ENCODE data around the gene MEG3. TPM values are rescaled to one million over a fixed set of nuclear protein-coding genes. Genes with fewer than 3 reads are reported as not detected.

Gene MEG3
- total and polyA plus RNA-seq, 9 of the 15 experiments (the other 6 are each of a cell fraction or from before 2014, with no cell fraction given) = 0.10 to 5.3 (median 1.0) TPM; not detected in 1

DNA sequence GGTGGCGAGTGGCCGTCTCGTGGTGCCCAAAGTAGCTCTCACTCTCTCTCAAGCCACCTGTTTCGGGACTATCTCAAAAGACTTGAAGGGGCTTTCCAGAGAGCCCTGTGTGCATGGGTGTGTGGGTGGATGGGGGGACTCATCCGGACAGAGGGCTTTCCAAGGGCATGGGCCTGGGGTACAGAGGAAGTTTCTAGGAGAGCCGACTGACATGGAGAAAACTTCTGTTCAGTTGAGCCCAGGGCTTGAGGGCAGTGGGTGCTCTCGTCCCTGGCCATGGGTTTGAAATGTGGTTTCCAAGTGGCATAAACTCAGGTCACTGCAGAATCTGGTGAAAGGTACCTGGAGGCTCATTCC lies 47.4 kb upstream of the MEG3 start:
- Histone ChIP-seq H4K20me1 (replicated peaks; ENCODE audit: control insufficient read depth, insufficient read depth, low read length) (no peaks in the 10 kb centered on the region), H3K79me2 (ENCODE audit: control insufficient read depth, insufficient read depth, low read length) (no peaks in the 10 kb centered on the region), H2AFZ (ENCODE audit: low read depth, low read length) (0 out of 2 replicates have a peak overlapping the region, but pooled peaks have one; percentile 2), H3K27ac (ENCODE audit: extremely low read depth, low read depth, low read length) (no peak overlapping the region), H3K9ac (ENCODE audit: insufficient read depth in 1 of 2, low read depth in 2 of 2, low read length in 2 of 2) (peak overlapping the region in 1 of 2 experiments; percentile 22; a peak in 1 of 4 replicates), H3K36me3 (ENCODE audit: control insufficient read depth, insufficient read depth, low read length) (no peaks in the 10 kb centered on the region), H3K9me1 (ENCODE audit: control insufficient read depth, insufficient read depth, low read length) (no peaks in the 10 kb centered on the region), H3K4me1 (replicated peaks in 1 of 2; ENCODE audit: control insufficient read depth in 2 of 2, insufficient read depth in 2 of 2, low read length in 2 of 2) (peaks cover 8 to 48% of the 10 kb centered on the region in 2 experiments; a peak in 4 of 5 replicates), H3K4me2 (ENCODE audit: insufficient read depth, low read length) (no peak overlapping the region), H3K27me3 (ENCODE audit: control insufficient read depth in 2 of 2, insufficient read depth in 2 of 2, low read length in 2 of 2) (no peaks in the 10 kb centered on the region), H3K9me3 (replicated peaks; ENCODE audit: control insufficient read depth, insufficient read depth, low read depth, low read length) (no peaks in the 10 kb centered on the region), H3K4me3 (no peak overlapping the region)
- TF ChIP-seq, protein P1, sequence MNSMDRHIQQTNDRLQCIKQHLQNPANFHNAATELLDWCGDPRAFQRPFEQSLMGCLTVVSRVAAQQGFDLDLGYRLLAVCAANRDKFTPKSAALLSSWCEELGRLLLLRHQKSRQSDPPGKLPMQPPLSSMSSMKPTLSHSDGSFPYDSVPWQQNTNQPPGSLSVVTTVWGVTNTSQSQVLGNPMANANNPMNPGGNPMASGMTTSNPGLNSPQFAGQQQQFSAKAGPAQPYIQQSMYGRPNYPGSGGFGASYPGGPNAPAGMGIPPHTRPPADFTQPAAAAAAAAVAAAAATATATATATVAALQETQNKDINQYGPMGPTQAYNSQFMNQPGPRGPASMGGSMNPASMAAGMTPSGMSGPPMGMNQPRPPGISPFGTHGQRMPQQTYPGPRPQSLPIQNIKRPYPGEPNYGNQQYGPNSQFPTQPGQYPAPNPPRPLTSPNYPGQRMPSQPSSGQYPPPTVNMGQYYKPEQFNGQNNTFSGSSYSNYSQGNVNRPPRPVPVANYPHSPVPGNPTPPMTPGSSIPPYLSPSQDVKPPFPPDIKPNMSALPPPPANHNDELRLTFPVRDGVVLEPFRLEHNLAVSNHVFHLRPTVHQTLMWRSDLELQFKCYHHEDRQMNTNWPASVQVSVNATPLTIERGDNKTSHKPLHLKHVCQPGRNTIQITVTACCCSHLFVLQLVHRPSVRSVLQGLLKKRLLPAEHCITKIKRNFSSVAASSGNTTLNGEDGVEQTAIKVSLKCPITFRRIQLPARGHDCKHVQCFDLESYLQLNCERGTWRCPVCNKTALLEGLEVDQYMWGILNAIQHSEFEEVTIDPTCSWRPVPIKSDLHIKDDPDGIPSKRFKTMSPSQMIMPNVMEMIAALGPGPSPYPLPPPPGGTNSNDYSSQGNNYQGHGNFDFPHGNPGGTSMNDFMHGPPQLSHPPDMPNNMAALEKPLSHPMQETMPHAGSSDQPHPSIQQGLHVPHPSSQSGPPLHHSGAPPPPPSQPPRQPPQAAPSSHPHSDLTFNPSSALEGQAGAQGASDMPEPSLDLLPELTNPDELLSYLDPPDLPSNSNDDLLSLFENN (IDR thresholded peaks at IDR 0.05; ENCODE audit: low read depth in 2 of 2, low read length in 2 of 2) = no peak
- TF ChIP-seq SUPT5H (IDR thresholded peaks at IDR 0.05) = no peak
- no peak for TF ChIP-seq EHMT2 (IDR thresholded peaks at IDR 0.05)
- TF ChIP-seq ZNF232 (CRISPR knock-in tag; IDR thresholded peaks at IDR 0.05) = no peak
- no peak for TF ChIP-seq PCBP1 (IDR thresholded peaks at IDR 0.05; ENCODE audit: low read depth, low read length, poor library complexity, severe bottlenecking)
- DNase-seq (ENCODE audit: extremely low read depth in 1 of 4, low spot score in 3 of 4) (no peak), FAIRE-seq (no peak), ATAC-seq (no peak)
- CTCF ChIA-PET (ENCODE audit: low intra/inter-chr PET ratio) = no interaction called here
- no TSS peak for BruUV-seq (replicated peaks)
- intact Hi-C loops (cut with micrococcal nuclease) (no loop called here), in situ Hi-C loops (cut with MboI) (no loop called here)
- 84% methylated on average over 5 of the region's 7 CpGs for WGBS (ENCODE audit: insufficient coverage, low coverage, missing lambda C conversion rate)
- POLR2A ChIA-PET = interaction anchor here (1.0 kb wide), 1 partner anchor 9 kb away, joined by 3 read pairs; no protein-coding TSS in a partner anchor

Measured in K562 (cell line).